WERI-Rb-1 (cell line): ENCODE measurements around the gene GAL3ST3.

Experiments
- DNase-seq: peaks from one replicate; pipeline ENCODE4 v3.0.0-alpha.2; 2020
- H3K27ac ChIP-seq: fragments of 250-450 bp; sonication (Bioruptor Pico); 2 replicates; pipeline ENCODE4 v1.5.1; 2020; ENCODE audit warnings: mild to moderate bottlenecking, moderate library complexity
- H3K27me3 ChIP-seq: fragments of 250-450 bp; sonication (Bioruptor Pico); 2 replicates; pipeline ENCODE4 v1.5.1; 2021; ENCODE audit warnings: mild to moderate bottlenecking, low read depth, moderate library complexity; ENCODE audit not compliant: insufficient read depth, severe bottlenecking
- H3K36me3 ChIP-seq: fragments of 250-450 bp; sonication (Bioruptor Pico); 2 replicates; pipeline ENCODE4 v1.5.1; 2020; ENCODE audit warnings: mild to moderate bottlenecking, moderate library complexity
- H3K4me3 ChIP-seq: 2 replicates; pipeline ENCODE4 v1.5.1; 2011; ENCODE audit warnings: low read depth, mild to moderate bottlenecking, control low read depth, low read length
- H3K9me3 ChIP-seq: fragments of 250-450 bp; sonication (Bioruptor Pico); 2 replicates; pipeline ENCODE4 v1.5.1; 2021; ENCODE audit warnings: mild to moderate bottlenecking, moderate library complexity; ENCODE audit not compliant: severe bottlenecking
- CTCF ChIP-seq: IDR thresholded peaks from 2 replicates; pipeline ENCODE4 v1.5.1; 2011; ENCODE audit warnings: low read depth, mild to moderate bottlenecking, control low read depth, inconsistent platforms, low read length

Gene GAL3ST3

GRCh38 chr11:66077927-66078326 lies 29.0 kb upstream of the GAL3ST3 start:
- H3K4me3 ChIP-seq: no peak overlapping the region
- no peak for TF ChIP-seq CTCF
- no peak for DNase-seq
- H3K27me3 ChIP-seq: no peaks in the 10 kb centered on the region
- H3K9me3 ChIP-seq: no peaks in the 10 kb centered on the region
- H3K36me3 ChIP-seq: peaks cover 39% of the 10 kb centered on the region
- H3K27ac ChIP-seq: no peak overlapping the region

- Histone ChIP-seq H3K27ac (no peak overlapping the region), H3K4me3 (no peak overlapping the region), H3K9me3 (no peaks in the 10 kb centered on the region), H3K27me3 (no peaks in the 10 kb centered on the region), H3K36me3 (peaks cover 44% of the 10 kb centered on the region)
- no peak for TF ChIP-seq CTCF
- DNase-seq: no peak
Measured at GRCh38 chr11:66076561-66076960, 27.6 kb upstream of the GAL3ST3 start.

GRCh38 chr11:66075273-66075672 lies 26.3 kb upstream of the GAL3ST3 start:
- no peak overlapping the region for H3K4me3 ChIP-seq
- no peak for TF ChIP-seq CTCF
- no peaks in the 10 kb centered on the region for H3K9me3 ChIP-seq
- H3K36me3 ChIP-seq: peaks cover 44% of the 10 kb centered on the region
- H3K27ac ChIP-seq: no peak overlapping the region
- no peaks in the 10 kb centered on the region for H3K27me3 ChIP-seq
- no peak for DNase-seq

GRCh38 chr11:66073669-66074068 lies 24.7 kb upstream of the GAL3ST3 start:
- TF ChIP-seq CTCF: no peak
- Histone ChIP-seq H3K27ac (no peak overlapping the region), H3K36me3 (peaks cover 44% of the 10 kb centered on the region)

GRCh38 chr11:66072518-66072917 lies 23.6 kb upstream of the GAL3ST3 start:
- no peak for TF ChIP-seq CTCF

More at GRCh38 chr11:66073669-66074068, 24.7 kb upstream of the GAL3ST3 start:
- Histone ChIP-seq H3K27me3 (no peaks in the 10 kb centered on the region), H3K9me3 (no peaks in the 10 kb centered on the region), H3K4me3 (no peak overlapping the region)
- no peak for DNase-seq

GRCh38 chr11:66072081-66072480 lies 23.1 kb upstream of the GAL3ST3 start:
- H3K27ac ChIP-seq: no peak overlapping the region
- peaks cover 58% of the 10 kb centered on the region for H3K36me3 ChIP-seq
- no peak for TF ChIP-seq CTCF
- no peak overlapping the region for H3K4me3 ChIP-seq
- H3K27me3 ChIP-seq: no peaks in the 10 kb centered on the region
- no peak for DNase-seq
- no peaks in the 10 kb centered on the region for H3K9me3 ChIP-seq

More at GRCh38 chr11:66072518-66072917, 23.6 kb upstream of the GAL3ST3 start:
- DNase-seq: no peak
- H3K27ac ChIP-seq: no peak overlapping the region
- H3K9me3 ChIP-seq: no peaks in the 10 kb centered on the region
- no peaks in the 10 kb centered on the region for H3K27me3 ChIP-seq
- peaks cover 55% of the 10 kb centered on the region for H3K36me3 ChIP-seq
- H3K4me3 ChIP-seq: no peak overlapping the region
